Measurements from ENCODE around the gene USP7.
"Not testable (repeated sequence)": the region's sequence is repeated elsewhere in the genome, so short reads cannot be mapped to it uniquely, and the experiment has no call there.

USP7 gene

DNA sequence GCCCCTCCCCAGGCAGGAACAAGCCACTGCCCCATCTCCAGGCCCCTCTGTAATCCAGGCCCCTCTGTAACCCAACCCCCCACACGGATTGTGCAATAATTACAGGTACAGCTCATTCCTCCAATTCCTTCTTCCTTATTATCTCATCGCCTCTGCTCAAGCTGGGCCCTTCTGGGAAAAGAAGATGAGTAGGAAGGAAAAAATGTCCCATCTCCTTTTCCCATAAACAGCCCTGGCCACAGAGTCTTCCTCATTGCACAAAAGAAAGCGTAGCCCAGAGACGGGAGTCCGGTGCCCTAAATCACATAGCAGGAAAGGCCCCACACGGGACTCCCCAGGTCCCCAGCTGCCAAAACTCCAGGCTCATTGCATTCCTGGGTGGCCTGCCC lies 85.2 kb downstream of the USP7 start:
- no peak for DNase-seq (ENCODE audit: low read depth)

DNA sequence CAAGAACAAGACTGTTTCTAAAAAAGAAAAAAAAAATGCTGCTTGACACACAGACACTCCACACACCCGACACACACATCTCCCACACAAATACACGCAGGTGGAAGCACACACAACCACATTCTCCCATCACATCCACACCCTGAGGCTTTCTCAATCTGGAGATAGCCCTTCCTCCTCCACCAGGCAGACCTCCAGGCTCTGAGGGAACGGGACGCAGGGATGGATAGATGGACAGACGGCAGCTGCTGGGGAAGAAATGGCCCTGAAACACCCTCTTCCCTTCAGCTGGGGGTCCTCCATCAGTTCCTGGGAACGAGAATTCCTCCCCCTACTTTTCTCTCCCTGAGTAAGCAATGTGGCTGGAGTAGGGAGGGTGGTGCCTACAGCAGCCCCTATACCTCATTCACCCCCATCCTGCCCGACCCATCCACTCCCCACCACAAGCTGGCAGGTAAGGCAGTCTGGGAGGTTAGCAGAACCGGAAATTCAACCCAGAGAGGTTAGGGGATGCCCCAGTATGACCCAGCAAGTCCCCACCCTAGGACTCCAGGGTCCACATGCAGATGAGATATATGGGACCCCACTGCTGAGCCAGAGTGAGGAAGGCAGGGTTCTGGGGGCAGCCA lies 85.7 kb downstream of the USP7 start:
- DNase-seq (ENCODE audit: low read depth), result no peak

DNA sequence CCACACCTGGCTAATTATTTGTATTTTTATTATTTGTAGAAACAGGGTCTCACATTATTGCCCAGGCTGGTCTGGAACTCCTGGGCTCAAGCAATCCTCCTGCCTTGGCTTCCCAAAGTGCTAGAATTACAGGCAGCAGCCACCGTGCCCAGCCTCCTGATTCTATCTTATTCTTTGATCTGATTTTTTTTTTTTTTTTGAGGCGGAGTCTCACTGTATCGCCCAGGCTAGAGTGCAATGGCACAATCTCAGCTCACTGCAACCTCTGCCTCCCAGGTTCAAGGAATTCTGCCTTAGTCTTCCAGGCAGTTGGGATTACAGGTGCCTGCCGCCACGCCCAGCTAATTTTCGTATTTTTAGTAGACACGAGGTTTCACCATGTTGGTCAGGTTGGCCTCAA lies 88.4 kb downstream of the USP7 start:
- DNase-seq (ENCODE audit: low read depth), result not testable (repeated sequence)

DNA sequence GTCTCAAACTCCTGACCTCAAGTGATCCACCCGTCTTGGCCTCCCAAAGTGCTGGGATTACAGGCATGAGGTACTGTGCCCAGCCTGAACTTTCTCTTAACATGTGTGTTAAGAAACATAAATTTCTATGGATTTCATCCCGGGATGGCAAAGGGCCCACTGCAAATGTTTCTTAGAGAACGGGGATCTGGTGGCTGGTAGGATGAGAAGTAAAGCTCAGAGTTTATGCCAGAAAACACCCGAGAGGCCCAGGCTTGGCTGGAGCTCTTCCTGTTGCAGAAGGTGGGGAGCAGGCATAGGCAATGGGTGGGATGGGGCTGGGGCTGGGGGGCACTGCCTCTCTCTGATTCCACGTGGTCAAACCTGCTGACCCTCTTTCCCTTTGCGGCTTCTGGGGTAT lies 89.3 kb downstream of the USP7 start:
- peak; percentile 42 for DNase-seq (ENCODE audit: low read depth)

DNA sequence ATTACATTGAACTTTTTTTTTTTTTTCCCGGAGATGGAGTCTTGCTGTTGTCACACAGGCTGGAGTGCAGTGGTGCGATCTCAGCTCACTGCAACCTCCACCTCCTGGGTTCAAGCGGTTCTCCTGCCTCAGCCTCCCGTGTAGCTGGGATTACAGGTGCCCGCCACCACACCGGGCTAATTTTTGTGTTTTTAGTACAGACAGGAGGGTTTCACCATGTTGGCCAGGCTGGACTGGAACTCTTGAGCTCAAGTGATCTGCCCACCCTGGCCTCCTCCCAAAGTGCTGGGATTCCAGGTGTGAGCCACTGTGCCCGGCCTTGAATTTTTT lies 89.9 kb downstream of the USP7 start:
- not testable (repeated sequence) for DNase-seq (ENCODE audit: low read depth)

DNA sequence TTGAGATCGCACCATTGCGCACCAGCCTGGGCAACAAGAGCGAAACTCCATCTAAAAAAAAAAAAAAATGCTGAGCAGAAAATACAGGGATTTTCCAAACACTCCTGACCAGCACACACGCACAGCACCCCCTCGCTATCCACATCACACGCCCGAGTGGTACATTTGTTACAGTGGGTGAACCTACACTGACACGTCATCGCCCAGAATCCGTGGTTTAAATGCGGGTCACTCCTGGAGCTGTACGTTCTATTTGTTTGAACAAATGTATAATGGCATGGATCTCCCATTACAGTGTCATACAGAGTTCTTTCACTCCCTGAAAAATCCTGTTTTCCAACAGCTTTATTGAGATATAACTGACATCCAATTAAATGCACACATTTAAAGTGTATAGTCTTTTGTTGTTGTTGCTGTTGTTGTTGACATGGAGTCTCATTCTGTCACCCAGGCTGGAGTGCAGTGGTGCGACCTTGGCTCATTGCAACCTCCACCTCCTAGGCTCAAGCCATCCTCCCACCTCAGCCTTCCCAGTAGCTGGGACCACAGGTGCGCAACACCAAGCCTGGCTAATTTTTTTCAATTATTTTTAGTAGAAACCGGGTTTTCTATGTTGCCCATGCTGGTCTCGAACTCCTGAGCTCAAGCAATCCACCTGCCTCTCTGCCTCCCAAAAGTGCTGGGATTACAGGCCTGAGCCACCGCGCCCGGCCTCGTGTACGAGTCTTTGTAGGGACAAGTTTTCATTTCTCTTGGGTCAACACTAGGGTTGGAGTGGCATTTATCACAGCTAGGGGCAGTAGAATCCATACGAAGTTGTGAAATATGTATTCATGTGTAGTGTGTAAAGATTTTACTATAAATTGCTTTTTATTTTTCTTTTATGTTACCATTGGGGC lies 90.5 kb downstream of the USP7 start:
- no peak for DNase-seq (ENCODE audit: low read depth)

DNA sequence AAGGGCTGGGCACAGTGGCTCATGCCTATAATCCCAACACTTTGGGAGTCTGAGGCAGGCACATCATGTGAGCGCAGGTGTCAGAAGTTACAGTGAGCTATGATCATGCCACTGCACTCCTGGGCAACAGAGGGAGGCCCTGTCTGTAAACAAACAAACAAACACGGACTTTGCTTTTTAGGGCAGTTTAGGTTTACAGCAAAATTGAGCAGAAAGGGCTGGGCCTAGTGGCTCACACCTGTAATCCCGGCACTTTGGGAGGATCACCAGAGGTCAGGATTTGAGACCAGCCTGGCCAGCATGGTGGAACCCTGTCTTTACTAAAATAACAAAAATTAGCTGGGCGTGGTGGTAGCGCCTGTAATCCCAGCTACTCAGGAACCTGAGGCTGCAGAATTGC lies 91.6 kb downstream of the USP7 start:
- DNase-seq (ENCODE audit: low read depth), result no peak

DNA sequence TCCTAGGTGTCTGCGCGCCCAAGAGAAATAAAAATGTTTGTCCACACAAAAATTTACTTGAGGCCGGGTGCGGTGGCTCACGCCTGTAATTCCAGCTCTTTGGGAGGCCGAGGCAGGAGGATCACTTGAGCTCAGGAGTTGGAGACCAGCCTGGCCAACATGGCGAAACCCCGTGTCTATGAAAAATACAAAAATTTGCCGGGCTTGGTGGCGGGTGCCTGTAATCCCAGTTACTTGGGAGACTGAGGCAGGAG lies 93.8 kb downstream of the USP7 start:
- not testable (repeated sequence) for DNase-seq (ENCODE audit: low read depth)

DNA sequence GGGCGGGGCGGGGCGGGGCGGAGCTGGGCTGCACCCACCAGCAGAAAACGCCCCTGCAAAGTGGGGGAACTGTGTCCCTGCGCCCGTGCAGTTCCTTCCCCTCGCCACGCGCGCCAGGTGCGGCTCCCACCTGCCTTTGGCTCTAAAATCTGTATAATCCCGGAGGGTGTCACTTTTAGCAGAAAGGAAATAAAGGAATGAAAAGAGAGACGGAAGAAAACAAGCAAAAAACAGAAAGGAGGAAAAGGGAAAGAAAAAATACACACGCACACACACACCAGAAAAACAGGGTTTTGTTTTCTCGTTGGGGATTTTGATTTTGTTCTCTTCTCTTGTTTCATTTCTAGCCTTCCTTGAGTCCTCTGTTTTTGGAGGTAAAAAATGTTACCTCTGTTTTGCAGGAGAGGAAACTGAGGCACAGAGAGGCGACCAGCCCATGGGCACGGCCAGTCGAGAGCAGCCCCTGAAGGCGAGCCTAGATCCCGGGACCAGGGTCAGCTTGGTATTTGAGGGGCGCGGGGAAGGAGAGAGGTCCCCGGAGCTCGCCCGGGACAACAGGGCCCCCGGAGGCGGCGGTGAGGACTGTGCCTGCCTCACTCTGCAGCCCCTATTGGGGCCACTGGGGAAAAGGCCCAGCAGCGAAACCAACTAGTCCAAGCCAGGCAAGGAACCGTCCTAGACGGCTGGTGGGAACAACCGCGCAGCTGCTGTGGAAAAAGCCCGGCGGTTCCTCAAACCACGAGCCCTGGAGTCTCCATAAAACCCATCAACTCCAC lies 94.3 kb downstream of the USP7 start:
- DNase-seq (ENCODE audit: low read depth), result no peak

DNA sequence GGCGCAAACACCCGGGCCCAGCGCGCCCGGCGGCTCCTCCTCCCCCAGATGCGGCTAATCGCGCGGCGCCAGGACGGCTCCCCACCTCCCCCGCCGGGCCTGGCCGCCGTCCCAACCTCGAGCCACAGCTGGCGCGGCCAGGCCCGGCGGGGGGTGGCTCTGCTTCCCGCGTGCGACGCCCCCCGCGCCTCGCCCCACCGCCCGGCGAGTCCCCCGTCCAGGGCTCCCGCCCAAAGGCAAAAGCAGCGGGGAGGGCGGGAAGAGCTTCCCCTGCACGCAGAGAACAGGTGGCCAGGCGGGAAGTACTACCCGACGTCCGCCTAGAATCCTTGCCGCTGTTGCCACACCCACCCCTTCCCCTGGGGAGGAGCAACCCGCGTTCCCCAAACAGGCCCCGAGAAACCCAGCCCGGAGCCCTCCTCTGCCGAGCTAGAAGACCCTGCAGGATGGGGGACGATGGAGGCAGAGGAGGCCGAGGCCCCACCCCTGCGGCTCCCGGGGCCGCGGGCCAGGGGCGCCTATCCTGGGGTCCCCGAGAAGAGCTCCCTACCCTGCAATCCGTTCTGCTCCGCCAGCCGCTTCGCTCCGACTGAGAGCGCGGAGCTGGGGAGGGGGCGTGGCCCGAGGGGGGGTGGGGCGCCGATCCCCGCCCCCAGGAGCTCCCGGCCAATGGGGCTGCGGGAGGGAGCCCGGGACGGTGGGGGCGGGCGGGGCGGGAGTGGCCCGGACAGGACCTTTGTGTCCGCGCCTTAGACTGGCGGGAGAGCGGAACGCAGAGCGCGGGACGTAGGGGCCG lies 95.1 kb downstream of the USP7 start, which contains the start of gene CARHSP1:
Gene CARHSP1 (minus strand): TSS at position 591 of the 796 bp plus-strand sequence. CDS start 9,678 bp downstream, outside the sequence.
- peak; percentile 75 for DNase-seq (ENCODE audit: low read depth)

DNA sequence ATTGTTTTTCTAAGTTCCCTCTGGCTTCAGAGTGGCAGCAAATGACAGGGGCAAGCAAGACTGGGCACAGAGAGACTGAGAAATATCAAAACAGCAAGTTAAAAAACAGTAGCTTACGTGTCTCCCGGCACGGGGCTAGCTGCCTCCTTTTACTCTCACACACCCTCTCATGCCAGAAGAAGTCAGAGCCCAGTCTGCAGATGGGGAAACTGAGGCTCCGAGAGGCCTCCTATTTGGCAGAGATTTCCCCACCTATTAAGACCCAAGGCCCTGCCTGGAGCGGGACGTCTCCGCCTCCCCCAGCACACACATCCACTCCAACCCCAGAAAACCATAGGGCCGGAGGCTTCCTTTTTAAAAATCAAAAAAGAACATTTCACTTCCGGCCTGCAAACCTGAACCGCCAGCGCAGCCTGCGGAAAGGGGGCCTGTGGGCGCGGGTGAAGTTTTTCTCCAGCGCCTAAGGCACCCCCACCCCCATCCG lies 95.7 kb downstream of the USP7 start:
- DNase-seq (ENCODE audit: low read depth), result no peak

DNA sequence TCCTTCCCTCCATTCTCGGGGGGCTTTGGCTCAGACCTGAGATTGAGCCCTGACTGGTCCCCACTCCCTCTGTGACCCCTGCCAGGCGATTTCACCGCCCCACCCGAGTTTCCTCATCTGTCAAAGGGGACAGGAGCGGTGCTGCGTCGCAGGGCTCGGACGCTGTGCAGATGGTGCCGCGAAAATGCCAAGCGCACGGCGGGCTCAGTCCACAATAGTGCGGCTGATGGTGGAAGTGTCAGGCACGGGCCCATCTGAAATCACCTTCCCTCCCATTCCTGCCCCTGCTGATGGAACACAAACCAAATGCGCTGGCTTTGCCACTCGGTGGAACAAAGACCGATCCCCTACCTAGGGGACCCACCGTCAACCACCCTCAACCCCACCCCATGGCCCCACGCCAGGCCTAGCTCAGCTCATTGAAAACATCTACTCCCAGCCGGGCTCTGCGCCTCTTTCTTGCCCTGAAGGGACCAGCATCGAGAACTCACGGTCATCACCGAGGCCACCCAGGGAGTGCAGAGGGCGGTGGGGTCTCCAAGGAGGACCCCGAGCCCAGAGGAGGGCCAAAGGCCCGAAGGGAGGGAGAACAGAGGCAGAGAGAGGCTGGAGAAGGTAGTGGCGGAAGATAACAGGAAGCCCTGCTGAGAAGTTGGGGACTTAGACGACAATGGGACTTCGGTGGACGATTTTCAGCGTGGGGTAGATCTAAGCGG lies 96.3 kb downstream of the USP7 start:
- DNase-seq (ENCODE audit: low read depth), result no peak

DNA sequence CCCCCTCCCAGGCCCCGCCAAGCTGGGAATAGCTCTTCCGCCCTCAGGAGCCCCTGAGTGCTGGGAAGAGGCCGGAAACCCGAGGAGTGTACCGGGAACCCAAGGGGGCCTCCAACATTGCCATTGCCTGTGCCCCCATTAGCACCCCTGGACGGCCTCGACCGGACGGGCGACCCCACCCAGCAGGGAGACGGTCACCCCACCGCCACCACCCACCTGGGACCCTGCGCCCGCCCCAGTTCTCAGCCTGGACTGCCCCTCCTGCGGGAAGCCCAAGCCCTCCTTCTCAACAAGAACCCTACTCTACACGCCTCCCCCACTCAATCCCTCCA lies 96.9 kb downstream of the USP7 start:
- no peak for DNase-seq (ENCODE audit: low read depth)

DNA sequence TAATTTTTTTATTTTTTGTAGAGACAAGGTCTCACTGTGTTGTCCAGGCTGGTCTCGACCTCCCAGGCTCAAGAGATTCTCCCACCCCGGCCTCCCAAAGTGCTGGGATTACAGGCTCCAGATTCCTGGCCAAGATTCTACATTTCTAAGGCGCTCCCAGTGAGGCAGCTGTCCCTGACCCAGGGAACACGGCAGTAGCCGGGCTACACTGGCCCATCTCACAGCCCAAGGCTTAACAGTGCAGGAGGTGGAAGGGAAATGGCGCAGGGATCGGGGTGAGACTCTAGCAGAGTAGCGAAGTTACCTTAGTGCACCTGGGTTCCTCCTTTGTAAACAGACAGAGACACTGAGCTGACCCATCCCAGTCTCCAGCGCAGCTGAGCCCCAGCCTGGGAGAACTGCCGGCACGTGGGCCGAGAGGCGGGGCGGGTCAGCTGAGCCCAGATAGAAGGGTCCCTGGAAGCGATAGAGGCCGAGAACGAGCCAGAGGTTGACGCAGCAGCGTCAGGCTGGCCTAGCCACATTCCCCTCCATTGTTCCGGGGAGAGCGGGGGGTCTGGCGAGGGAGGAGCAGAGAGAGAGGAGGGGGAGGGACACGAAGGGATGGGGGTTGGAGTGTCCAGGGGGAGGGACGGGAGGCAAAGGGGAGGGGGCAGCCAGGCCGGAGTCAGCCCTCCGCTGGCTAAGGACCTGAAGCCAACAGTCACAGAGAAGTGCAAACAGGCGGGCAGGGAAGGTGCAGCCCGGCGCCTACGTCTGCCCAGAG lies 97.4 kb downstream of the USP7 start:
- DNase-seq (ENCODE audit: low read depth), result no peak

DNA sequence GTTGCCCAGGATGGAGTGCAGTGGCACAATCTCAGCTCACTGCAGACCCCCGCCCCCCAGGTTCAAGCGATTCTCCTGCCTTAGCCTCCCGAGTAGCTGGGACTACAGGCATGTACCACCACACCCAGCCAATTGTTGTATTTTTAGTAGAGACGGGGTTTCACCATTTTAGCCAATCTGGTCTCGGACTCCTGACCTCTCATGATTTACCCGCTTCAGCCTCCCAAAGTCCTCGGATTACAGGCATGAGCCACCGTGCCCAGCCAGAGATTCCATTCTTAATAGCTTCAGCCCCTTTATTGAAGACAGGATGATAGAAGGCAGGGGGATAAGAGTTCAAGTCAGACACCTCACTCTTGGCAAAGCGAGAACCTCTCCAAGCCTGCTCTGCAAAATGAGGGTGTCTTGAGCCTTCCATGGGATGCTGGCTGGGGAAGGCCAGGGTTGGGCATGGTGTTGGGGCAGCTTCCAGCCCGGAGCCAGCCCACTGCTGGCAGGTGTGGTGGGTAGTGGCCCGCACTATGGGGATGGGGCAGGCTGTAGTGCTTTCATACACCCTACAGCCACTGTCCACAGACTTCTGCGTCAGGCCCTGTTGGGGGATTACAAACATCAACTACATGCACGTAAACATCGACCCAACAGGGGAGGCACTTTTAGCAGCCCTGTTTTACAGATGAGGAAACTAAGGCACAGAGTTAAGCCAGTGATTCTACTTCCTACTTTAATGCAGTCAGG lies 98.4 kb downstream of the USP7 start:
- DNase-seq (ENCODE audit: low read depth), result no peak

DNA sequence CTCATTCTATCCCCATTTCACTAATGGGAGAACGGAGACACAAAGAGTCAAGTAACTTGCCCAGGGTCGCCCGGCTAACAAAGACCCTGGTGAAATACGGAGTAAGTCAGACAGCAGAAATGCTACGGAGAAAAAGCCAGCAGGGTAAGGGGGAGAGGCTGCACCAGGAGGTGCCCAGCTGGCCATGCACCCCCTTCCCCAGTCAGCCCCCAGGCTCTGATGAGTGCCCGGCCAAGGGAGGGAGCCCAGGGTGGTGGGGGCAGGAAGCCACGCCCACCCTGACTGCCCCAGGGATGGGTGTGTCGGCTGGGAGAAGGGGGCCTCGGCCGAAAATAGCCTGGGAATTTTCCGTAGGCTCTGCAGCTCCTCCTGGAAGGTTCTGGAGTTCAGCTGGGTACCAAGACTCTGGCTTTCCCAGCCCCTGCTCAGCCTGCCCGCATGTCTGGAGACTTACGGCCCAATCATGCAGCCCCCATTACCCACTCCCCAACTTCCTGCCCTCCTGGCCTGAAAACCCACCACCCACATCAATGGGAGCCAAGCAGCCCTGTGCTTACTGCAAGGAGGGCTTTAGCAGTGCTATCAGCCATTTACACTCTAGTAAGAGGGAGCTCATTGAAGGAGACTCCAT lies 99.1 kb downstream of the USP7 start:
- no peak for DNase-seq (ENCODE audit: low read depth)

DNA sequence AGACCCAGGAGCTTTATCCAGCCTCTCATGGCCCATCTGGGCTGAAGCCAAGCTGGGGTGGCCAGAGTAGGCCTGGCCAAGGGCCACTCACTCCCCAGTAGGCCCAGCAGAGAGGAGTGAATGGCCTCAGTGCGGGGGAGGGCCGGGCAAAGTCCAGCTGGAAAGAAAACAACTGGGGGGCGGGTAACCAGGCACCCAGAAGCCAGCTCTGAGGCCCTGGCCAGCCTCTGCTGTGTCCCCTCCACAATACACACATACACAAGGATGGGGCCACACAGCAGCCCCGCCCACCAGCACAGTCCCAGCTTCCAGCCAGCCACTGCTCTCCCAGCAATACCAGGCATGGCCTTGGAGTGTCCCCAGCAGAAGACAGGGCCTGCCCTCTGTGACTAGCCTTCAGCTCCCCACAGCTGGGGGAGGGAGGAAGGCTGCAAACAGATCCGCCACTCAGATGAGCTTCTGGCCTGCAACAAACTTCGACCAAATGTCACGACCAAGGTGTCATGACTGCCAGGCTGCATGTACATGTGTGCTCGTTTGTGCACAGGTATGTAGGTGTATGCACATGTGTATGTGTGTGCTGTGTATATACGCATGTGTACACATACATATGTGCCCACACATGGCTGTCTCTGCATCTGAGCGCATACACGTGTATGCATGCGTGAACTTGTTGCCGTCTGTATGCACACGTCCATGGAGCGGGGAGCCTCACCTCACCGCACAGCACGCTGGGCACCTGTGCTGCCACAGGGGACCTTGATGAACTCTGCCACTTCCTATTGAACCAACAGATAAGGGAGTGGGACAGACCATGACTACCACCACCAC lies 99.9 kb downstream of the USP7 start:
- DNase-seq (ENCODE audit: low read depth), result no peak

DNA sequence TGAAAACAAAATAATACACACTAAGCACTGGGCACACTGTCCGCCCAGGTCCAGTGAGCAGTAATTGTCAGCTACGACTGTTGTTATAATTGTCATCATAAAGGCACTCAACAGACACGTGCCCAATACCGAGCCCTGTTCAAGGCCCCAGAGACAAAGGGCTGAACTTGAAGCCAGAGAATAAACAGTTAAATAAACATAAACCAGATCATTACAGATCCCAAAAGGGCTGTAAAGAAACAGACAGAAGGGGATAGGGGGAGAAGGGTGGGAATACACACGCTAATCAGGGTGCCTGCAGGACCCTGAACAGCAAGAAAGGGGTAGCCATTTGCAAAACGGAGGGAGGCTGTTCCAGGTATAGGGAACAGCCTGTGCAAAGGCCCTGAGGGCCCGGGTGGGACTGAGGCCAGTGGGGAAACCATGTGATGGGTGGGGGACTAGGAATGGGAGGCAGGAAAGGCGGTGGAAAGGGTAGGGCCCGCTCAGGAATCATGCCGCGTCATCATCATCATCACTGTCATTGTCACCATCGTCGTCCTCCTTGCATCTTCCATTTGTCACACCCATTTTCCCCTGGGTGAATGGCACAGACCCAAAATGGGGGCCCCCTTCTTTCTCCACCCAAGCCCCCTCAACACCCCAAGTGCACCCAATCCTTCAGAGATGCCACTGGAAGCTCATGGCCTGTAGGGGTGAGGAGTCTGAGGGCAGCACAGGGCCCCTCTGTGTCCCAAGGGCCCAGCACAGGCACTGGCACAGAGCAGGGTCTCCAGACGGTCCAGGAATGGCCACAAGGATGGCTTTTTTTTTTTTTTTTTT lies 101.2 kb downstream of the USP7 start:
- DNase-seq (ENCODE audit: low read depth), result no peak
